A549 (cell line): ENCODE data around the gene PPY. TPM values are rescaled to one million over a fixed set of nuclear protein-coding genes. Genes with fewer than 3 reads are reported as not detected.

Source experiments
- ATAC-seq, 2 experiments: fragments of 200-7000 bp in 1 of 2; fragments of >200 bp in 1 of 2; cut with Nextera tagmentation in 1 of 2; cut with Tn5 transposase in 1 of 2; 3 replicates each; pipeline versions ENCODE4 v1.8.0 to v1.9.1; 2018 to 2020; ENCODE audit warnings: mild to moderate bottlenecking in 1 of 2, moderate library complexity in 1 of 2
- CTCF ChIA-PET: fragments of 300-600 bp; sonication (Branson Sonifier 250); formaldehyde crosslinking; extraction: SDS; loops from one replicate; lab custom pipeline; 2021; ENCODE audit warnings: antibody characterized with exemption, inconsistent platforms; lab: Yijun Ruan, JAX
- POLR2A ChIA-PET: fragments of 350-600 bp; formaldehyde crosslinking; extraction: SDS; loops from one replicate; lab custom pipeline; 2021; ENCODE audit warnings: antibody characterized with exemption, inconsistent platforms; lab: Yijun Ruan, JAX
- DNase-seq, 2 experiments: peaks; one replicate each; pipeline versions ENCODE4 v3.0.0 to v3.0.0-alpha.2; 2011 to 2016; ENCODE audit warnings: low read depth in 1 of 2, low spot score in 1 of 2
- FAIRE-seq: peaks from 2 replicates; lab custom pipeline; 2011; peaks lifted over from hg19 to GRCh38; lab: Jason Lieb, UNC
- H3K27ac ChIP-seq, 2 experiments: fragments of >200 bp; sonication (Bioruptor Twin); formaldehyde crosslinking; 3 replicates each; pipeline ENCODE4 v1.5.1; 2016 to 2017
- H3K4me1 ChIP-seq: fragments of >200 bp; sonication (Bioruptor Twin); formaldehyde crosslinking; 3 replicates; pipeline ENCODE4 v1.6.1; 2016
- H3K4me2 ChIP-seq: fragments of >200 bp; sonication (Bioruptor Twin); formaldehyde crosslinking; 3 replicates; pipeline ENCODE4 v1.6.1; 2016
- H3K4me3 ChIP-seq: fragments of >200 bp; sonication (Bioruptor Twin); formaldehyde crosslinking; 3 replicates; pipeline ENCODE4 v1.5.1; 2016
- H3K9me3 ChIP-seq: fragments of >200 bp; sonication (Bioruptor Twin); formaldehyde crosslinking; 3 replicates; pipeline ENCODE4 v1.6.1; 2016
- ATOH8 ChIP-seq: fragments of 250-450 bp; sonication (Bioruptor Pico); IDR thresholded peaks from 2 replicates; pipeline ENCODE4 v1.5.0; 2020; ENCODE audit warnings: low read depth, mild to moderate bottlenecking, moderate library complexity
- BCL3 ChIP-seq: fragments of >200 bp; sonication (Bioruptor Twin); formaldehyde crosslinking; IDR thresholded peaks from 3 replicates; pipeline ENCODE4 v1.6.1; 2016
- BHLHE40 ChIP-seq: IDR thresholded peaks from 2 replicates; pipeline ENCODE4 v1.6.1; 2012; ENCODE audit warnings: low read depth, low read length, inconsistent platforms
- CBX8 ChIP-seq: fragments of 200-600 bp; sonication (generic); IDR thresholded peaks from 2 replicates; pipeline ENCODE4 v1.6.1; 2016
- E2F6 ChIP-seq: IDR thresholded peaks from 2 replicates; pipeline ENCODE4 v1.6.1; 2012; ENCODE audit warnings: low read depth, borderline replicate concordance
- EHMT2 ChIP-seq: fragments of 200-600 bp; sonication (generic); IDR thresholded peaks from 2 replicates; pipeline ENCODE4 v1.6.1; 2016; ENCODE audit warnings: antibody characterized with exemption, low read depth, mild to moderate bottlenecking, moderate library complexity
- ELK1 ChIP-seq: fragments of 150-350 bp; IDR thresholded peaks from 2 replicates; pipeline ENCODE4 v1.6.1; 2014; ENCODE audit warnings: low read depth, mild to moderate bottlenecking, low read length
- FOSL2 ChIP-seq, 2 experiments: fragments of 450-650 bp in 1 of 2; fragments of >200 bp in 1 of 2; sonication (Bioruptor Twin) in 1 of 2; formaldehyde crosslinking; IDR thresholded peaks; 2 replicates each; pipeline versions ENCODE4 v1.5.0 to v1.6.1; 2016 to 2020; ENCODE audit warnings: mild to moderate bottlenecking in 1 of 2, moderate library complexity in 1 of 2
- GATA3 ChIP-seq: IDR thresholded peaks from 2 replicates; pipeline ENCODE4 v1.6.1; 2012; ENCODE audit warnings: borderline replicate concordance
- HES2 ChIP-seq: fragments of >200 bp; sonication (Bioruptor Twin); formaldehyde crosslinking; IDR thresholded peaks from 2 replicates; pipeline ENCODE4 v1.6.1; 2016
- HEYL ChIP-seq: fragments of 250-450 bp; sonication (Bioruptor Pico); IDR thresholded peaks from 2 replicates; pipeline ENCODE4 v1.8.0; 2021; ENCODE audit warnings: mild to moderate bottlenecking, moderate library complexity
- JUN ChIP-seq, 2 experiments: fragments of >200 bp; sonication (Bioruptor Twin); formaldehyde crosslinking; IDR thresholded peaks; 2 replicates in 1 of 2; 3 replicates in 1 of 2; pipeline ENCODE4 v1.6.1; 2016 to 2017
- KDM1A ChIP-seq: fragments of 200-600 bp; sonication (generic); IDR thresholded peaks from 2 replicates; pipeline ENCODE4 v1.6.1; 2016; ENCODE audit warnings: low read depth, mild to moderate bottlenecking
- KDM5A ChIP-seq: fragments of 200-600 bp; sonication (generic); IDR thresholded peaks from 2 replicates; pipeline ENCODE4 v1.6.1; 2016; ENCODE audit warnings: antibody characterized with exemption, mild to moderate bottlenecking
- MAFK ChIP-seq: fragments of 450-650 bp; IDR thresholded peaks from 2 replicates; pipeline ENCODE4 v1.6.1; 2014; ENCODE audit not compliant: partially characterized antibody
- MAX ChIP-seq: IDR thresholded peaks from 2 replicates; pipeline ENCODE4 v1.6.1; 2012
- MAZ ChIP-seq: fragments of 150-350 bp; IDR thresholded peaks from 2 replicates; pipeline ENCODE4 v1.6.1; 2014; ENCODE audit warnings: antibody characterized with exemption, low read depth, low read length, borderline replicate concordance
- MYC ChIP-seq: IDR thresholded peaks from 2 replicates; pipeline ENCODE4 v1.6.1; 2012; ENCODE audit warnings: mild to moderate bottlenecking, inconsistent platforms, low read length, improper control_type of control experiment, borderline replicate concordance
- PBX3 ChIP-seq: IDR thresholded peaks from 2 replicates; pipeline ENCODE4 v1.6.1; 2012
- POLR2A ChIP-seq: IDR thresholded peaks from 2 replicates; pipeline ENCODE4 v1.6.1; 2012; ENCODE audit warnings: mild to moderate bottlenecking, low read length
- RFX5 ChIP-seq: fragments of 450-650 bp; IDR thresholded peaks from 2 replicates; pipeline ENCODE4 v1.7.1; 2014; ENCODE audit warnings: antibody characterized with exemption, mild to moderate bottlenecking, moderate library complexity
- RNF2 ChIP-seq: fragments of 200-600 bp; sonication (generic); IDR thresholded peaks from 2 replicates; pipeline ENCODE4 v1.6.1; 2016; ENCODE audit warnings: low read depth, mild to moderate bottlenecking, antibody characterized with exemption, moderate library complexity, borderline replicate concordance
- SMC3 ChIP-seq: fragments of >200 bp; sonication (Bioruptor Twin); formaldehyde crosslinking; IDR thresholded peaks from 3 replicates; pipeline ENCODE4 v1.6.1; 2018; ENCODE audit warnings: inconsistent platforms
- SREBF2 ChIP-seq: fragments of 450-650 bp; IDR thresholded peaks from 2 replicates; pipeline ENCODE4 v1.6.1; 2014; ENCODE audit warnings: mild to moderate bottlenecking, moderate library complexity
- TP53 ChIP-seq: fragments of 250-450 bp; sonication (Bioruptor Pico); IDR thresholded peaks from 2 replicates; pipeline ENCODE4 v1.5.0; 2021; ENCODE audit warnings: mild to moderate bottlenecking, moderate library complexity
- USF2 ChIP-seq: fragments of 450-650 bp; IDR thresholded peaks from 2 replicates; pipeline ENCODE4 v1.6.1; 2014; ENCODE audit warnings: antibody characterized with exemption
- ZC3H11A ChIP-seq: fragments of 450-650 bp; IDR thresholded peaks from 2 replicates; pipeline ENCODE4 v1.6.1; 2014; ENCODE audit warnings: antibody characterized with exemption, mild to moderate bottlenecking
- ZFP36 ChIP-seq: fragments of 450-650 bp; IDR thresholded peaks from 2 replicates; pipeline ENCODE4 v1.6.1; 2014; ENCODE audit warnings: borderline replicate concordance; ENCODE audit not compliant: partially characterized antibody
- ZSCAN20 ChIP-seq: fragments of 250-450 bp; sonication (Bioruptor Pico); IDR thresholded peaks from 2 replicates; pipeline ENCODE4 v1.8.0; 2022; ENCODE audit warnings: mild to moderate bottlenecking, moderate library complexity
- WGBS: methylation state at CpG from one replicate; pipeline ENCODE4 v1.1.6; 2017; ENCODE audit errors: missing lambda C conversion rate; 5-methylcytosine and 5-hydroxymethylcytosine counted together
- polyA minus RNA-seq: library from RNA; depleted of rRNA, polyadenylated mRNA; stranded (reverse); fragments of >200 nt; gene quantifications from 2 replicates; pipeline ENCODE4 v1.2.3, GENCODE V29; 2011; rRNA and poly(A)+ RNA removed
- polyA plus RNA-seq, 4 experiments: library from polyadenylated mRNA; depleted of rRNA in 3 of 4; stranded (reverse); fragments of >200 nt; fragmentation: RNase III in 1 of 4; extraction: RNeasy Plus Mini Kit Qiagen cat#74134 plus additional on column Dnase treatment in 1 of 4; gene quantifications; 2 replicates in 3 of 4; 3 replicates in 1 of 4; pipeline ENCODE4 v1.2.3, GENCODE V29; 2011 to 2017

Gene PPY
- polyA plus RNA-seq (2011; rRNA removed) (not detected in 2 replicates), polyA plus RNA-seq (2017; fragmentation: RNase III; extraction: RNeasy Plus Mini Kit Qiagen cat#74134 plus additional on column Dnase treatment) (not detected in 3 replicates), polyA minus RNA-seq (not detected in 2 replicates)
- polyA plus RNA-seq (2012; cell fraction: cytosol; rRNA removed): 0.20 TPM in 1 of 2 replicates, not detected in the other
- polyA plus RNA-seq (2012; cell fraction: nucleus; rRNA removed): not detected in 2 replicates

GRCh38 chr17:43942051-43942685, at the start of gene PPY:
TSS of gene PPY (minus strand) at chr17:43942476. CDS start at chr17:43941654, 822 bp downstream.
- TF ChIP-seq SREBF2: no peak
- TF ChIP-seq EHMT2: no peak
- no peak for TF ChIP-seq BCL3
- TF ChIP-seq FOSL2 (IDR thresholded peaks at IDR 0.05): no peak
- TF ChIP-seq FOSL2 (CRISPR knock-in tag; IDR thresholded peaks at IDR 0.05): no peak
- no peak for TF ChIP-seq HES2
- no peak for TF ChIP-seq E2F6
- no peak for TF ChIP-seq RFX5
- no peak for TF ChIP-seq TP53
- TF ChIP-seq ZFP36: no peak
- TF ChIP-seq SMC3: no peak
- no peak for TF ChIP-seq CBX8
- no peak for TF ChIP-seq BHLHE40
- no peak for TF ChIP-seq MAFK
- no peak for TF ChIP-seq MAZ
- ChIA-PET CTCF (interaction anchor here (0.6 to 22.4 kb wide), 24 partner anchors 9 to 226 kb away, joined by 3 to 657 read pairs (median 16); partner anchors contain the start of genes MPP2, NAGS and PYY), POLR2A (no interaction called here)
- ATAC-seq (no peak), DNase-seq (no peak), FAIRE-seq (no peak)
- no peak within 1 kb of the TSS for H3K4me2 ChIP-seq
- H3K27ac ChIP-seq: no peak within 1 kb of the TSS
- H3K4me1 ChIP-seq: peaks cover 9% of the 10 kb centered on the region; the same call in 2 of the 3 replicates
- 80% methylated on average over 17 of the region's 17 CpGs for WGBS
- H3K4me3 ChIP-seq: no peak within 1 kb of the TSS
- H3K9me3 ChIP-seq: no peaks in the 10 kb centered on the region

GRCh38 chr17:43988301-43988700, 46.0 kb upstream of the PPY start:
- TF ChIP-seq HEYL (CRISPR knock-in tag): no peak
- TF ChIP-seq USF2: no peak
- no peak for TF ChIP-seq POLR2A
- TF ChIP-seq ZC3H11A: no peak
- TF ChIP-seq KDM5A: no peak
- no peak for TF ChIP-seq SMC3
- no peak for TF ChIP-seq GATA3
- no peak for TF ChIP-seq MAX
- no peak for TF ChIP-seq MYC
- TF ChIP-seq HES2: no peak
- TF ChIP-seq ZSCAN20 (CRISPR knock-in tag): no peak
- TF ChIP-seq ELK1: no peak
- TF ChIP-seq RNF2: no peak
- no peak for TF ChIP-seq E2F6
- TF ChIP-seq PBX3: no peak
- TF ChIP-seq KDM1A: no peak
- TF ChIP-seq JUN (IDR thresholded peaks at IDR 0.05): no peak
- no peak for TF ChIP-seq ATOH8 (CRISPR knock-in tag)
- 86% methylated on average over 9 of the region's 9 CpGs for WGBS
- no peak overlapping the region for H3K4me3 ChIP-seq
- DNase-seq (no peak), ATAC-seq (no peak), FAIRE-seq (no peak)
- H3K4me2 ChIP-seq: no peak overlapping the region
- H3K27ac ChIP-seq: no peak overlapping the region
- H3K4me1 ChIP-seq: 0 out of 3 replicates have a peak, but pooled peaks cover 7% of the 10 kb centered on the region
- CTCF ChIA-PET: interaction anchor here (1.0 to 24.9 kb wide), 6 partner anchors 9 to 128 kb away, joined by 3 to 657 read pairs (median 4); partner anchors contain the start of genes PPY and PYY
- POLR2A ChIA-PET: interaction anchor here (0.6 kb wide), 2 partner anchors 28 to 82 kb away, joined by 4 to 5 read pairs; no protein-coding TSS in a partner anchor
- no peaks in the 10 kb centered on the region for H3K9me3 ChIP-seq
